Right lobe of liver (tissue), 4 donors: ENCODE measurements around the gene SORBS2.

Source experiments
- POLR2A ChIP-seq: fragments of 450-650 bp; IDR thresholded peaks from one replicate; pipeline ENCODE4 v1.6.1; 2017; ENCODE audit warnings: antibody characterized with exemption, mild to moderate bottlenecking
- TF ChIP-seq, protein P1 (sequence below), 4 donors: fragments of 200-600 bp in 3 of 4; fragments of 450-650 bp in 1 of 4; IDR thresholded peaks; one replicate each; pipeline versions ENCODE4 v1.5.1 to v1.8.0; 2016 to 2022; ENCODE audit warnings: antibody characterized with exemption in 4 of 4, mild to moderate bottlenecking in 2 of 4
- donor health status: DM: no; HTN: no; CAD: no.
- donor health status: DM: no; HTN: no; CAD: no.
- donor health status: DM: no; HTN: yes; CAD: no.

DNA sequence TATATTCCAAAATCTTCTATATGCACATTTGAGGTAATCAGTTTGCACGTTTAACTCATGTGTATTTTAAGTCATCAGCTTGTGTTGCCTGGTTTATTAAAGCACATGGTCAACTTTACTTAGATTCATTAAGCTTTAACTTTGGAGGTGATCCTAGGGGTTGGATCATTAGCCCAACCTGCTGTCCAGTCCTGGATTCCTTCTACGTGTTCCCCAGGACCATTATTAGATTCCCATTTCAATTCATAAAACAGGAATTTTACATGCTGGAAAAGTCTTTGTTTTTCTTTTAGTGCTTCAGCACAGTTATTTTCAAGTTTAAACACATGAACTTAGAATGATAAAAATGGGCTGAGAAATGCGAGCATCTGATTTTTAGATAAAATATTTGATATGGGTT lies 132.5 kb downstream of the SORBS2 start:
- TF ChIP-seq, protein P1, sequence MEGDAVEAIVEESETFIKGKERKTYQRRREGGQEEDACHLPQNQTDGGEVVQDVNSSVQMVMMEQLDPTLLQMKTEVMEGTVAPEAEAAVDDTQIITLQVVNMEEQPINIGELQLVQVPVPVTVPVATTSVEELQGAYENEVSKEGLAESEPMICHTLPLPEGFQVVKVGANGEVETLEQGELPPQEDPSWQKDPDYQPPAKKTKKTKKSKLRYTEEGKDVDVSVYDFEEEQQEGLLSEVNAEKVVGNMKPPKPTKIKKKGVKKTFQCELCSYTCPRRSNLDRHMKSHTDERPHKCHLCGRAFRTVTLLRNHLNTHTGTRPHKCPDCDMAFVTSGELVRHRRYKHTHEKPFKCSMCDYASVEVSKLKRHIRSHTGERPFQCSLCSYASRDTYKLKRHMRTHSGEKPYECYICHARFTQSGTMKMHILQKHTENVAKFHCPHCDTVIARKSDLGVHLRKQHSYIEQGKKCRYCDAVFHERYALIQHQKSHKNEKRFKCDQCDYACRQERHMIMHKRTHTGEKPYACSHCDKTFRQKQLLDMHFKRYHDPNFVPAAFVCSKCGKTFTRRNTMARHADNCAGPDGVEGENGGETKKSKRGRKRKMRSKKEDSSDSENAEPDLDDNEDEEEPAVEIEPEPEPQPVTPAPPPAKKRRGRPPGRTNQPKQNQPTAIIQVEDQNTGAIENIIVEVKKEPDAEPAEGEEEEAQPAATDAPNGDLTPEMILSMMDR (IDR thresholded peaks at IDR 0.05): no peak
- no peak for TF ChIP-seq POLR2A
